ENCODE measurements around the gene CIC. TPM values are rescaled to one million over a fixed set of nuclear protein-coding genes. Genes with fewer than 3 reads are reported as not detected.

CIC gene
- total RNA-seq, 2 experiments from 2014 or later, result 114 to 119 TPM

- POLR2A ChIA-PET, result interaction anchor here (0.6 to 4.4 kb wide), 12 partner anchors 9 to 891 kb away, joined by 3 to 59 read pairs (median 6); partner anchors contain the start of genes ERF, GSK3A, PAFAH1B3 and PRR19
- H3K27ac Mint-ChIP-seq, result no peak overlapping the region
These were observed 1.4 kb downstream of the CIC start for GRCh38 chr19:42270346-42271044.

DNA sequence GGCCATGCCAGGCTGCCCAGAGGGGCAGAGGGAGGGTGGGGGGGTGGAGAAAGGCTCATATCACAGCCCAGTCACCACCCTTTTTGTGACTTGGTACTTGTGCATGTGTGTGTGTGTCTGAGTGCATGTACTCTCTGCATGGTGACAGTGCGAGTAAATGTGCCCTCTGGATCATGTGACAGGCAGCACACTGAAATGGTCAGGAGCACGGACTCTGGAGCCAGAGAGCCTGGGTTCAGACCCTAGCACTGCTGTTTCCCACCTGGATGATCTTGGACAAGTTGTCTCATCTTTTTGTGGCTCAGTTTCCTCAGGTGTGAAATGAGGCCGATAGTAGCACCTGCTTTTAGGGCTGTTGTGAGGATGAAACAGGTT, 2.0 kb downstream of the CIC start:
- intact Hi-C loops (cut with DNase I, micrococcal nuclease), result no loop called here
- Mint-ChIP-seq H3K4me1 (ENCODE audit: low read depth) (peaks cover 33% of the 10 kb centered on the region), H3K9me3 (no peaks in the 10 kb centered on the region), H3K27ac (no peak overlapping the region), H3K4me3 (peak overlapping the region; percentile 69), H3K27me3 (no peaks in the 10 kb centered on the region), H3K36me3 (ENCODE audit: low read depth) (peaks cover 32% of the 10 kb centered on the region)
- no peak for DNase-seq
- ChIA-PET CTCF (interaction anchor here (0.9 to 3.2 kb wide), 4 partner anchors 9 to 26 kb away, joined by 3 to 27 read pairs (median 8); no protein-coding TSS in a partner anchor), POLR2A (interaction anchor here (0.6 to 4.4 kb wide), 8 partner anchors 8 to 892 kb away, joined by 4 to 59 read pairs (median 12); partner anchors contain the start of genes GSK3A, PAFAH1B3 and PRR19)
- no peaks in the 10 kb centered on the region for H3K9me3 ChIP-seq (ENCODE audit: control insufficient read depth in 1 of 2, insufficient read depth in 1 of 2, low read length in 2 of 2)
- peaks cover 57% of the 10 kb centered on the region for H3K4me1 ChIP-seq (ENCODE audit: insufficient read depth, low read length)
- TF ChIP-seq, protein P1, sequence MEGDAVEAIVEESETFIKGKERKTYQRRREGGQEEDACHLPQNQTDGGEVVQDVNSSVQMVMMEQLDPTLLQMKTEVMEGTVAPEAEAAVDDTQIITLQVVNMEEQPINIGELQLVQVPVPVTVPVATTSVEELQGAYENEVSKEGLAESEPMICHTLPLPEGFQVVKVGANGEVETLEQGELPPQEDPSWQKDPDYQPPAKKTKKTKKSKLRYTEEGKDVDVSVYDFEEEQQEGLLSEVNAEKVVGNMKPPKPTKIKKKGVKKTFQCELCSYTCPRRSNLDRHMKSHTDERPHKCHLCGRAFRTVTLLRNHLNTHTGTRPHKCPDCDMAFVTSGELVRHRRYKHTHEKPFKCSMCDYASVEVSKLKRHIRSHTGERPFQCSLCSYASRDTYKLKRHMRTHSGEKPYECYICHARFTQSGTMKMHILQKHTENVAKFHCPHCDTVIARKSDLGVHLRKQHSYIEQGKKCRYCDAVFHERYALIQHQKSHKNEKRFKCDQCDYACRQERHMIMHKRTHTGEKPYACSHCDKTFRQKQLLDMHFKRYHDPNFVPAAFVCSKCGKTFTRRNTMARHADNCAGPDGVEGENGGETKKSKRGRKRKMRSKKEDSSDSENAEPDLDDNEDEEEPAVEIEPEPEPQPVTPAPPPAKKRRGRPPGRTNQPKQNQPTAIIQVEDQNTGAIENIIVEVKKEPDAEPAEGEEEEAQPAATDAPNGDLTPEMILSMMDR (IDR thresholded peaks at IDR 0.05), result no peak
- no peak for ATAC-seq (ENCODE audit: poor library complexity)
- peak overlapping the region; percentile 91 to 93 for H3K27ac ChIP-seq (ENCODE audit: low read depth in 1 of 2, low read length in 2 of 2)
- peak overlapping the region; percentile 65 for H3K4me3 ChIP-seq (ENCODE audit: low read length)
- no peaks in the 10 kb centered on the region for H3K27me3 ChIP-seq (ENCODE audit: control insufficient read depth in 1 of 2, insufficient read depth in 2 of 2, low read length in 2 of 2)
- peaks cover 35% of the 10 kb centered on the region for H3K36me3 ChIP-seq (ENCODE audit: insufficient read depth, low read length)

More at GRCh38 chr19:42270346-42271044, 1.4 kb downstream of the CIC start:
- Mint-ChIP-seq H3K36me3 (ENCODE audit: low read depth) (peaks cover 30% of the 10 kb centered on the region), H3K4me3 (peak overlapping the region; percentile 92), H3K4me1 (ENCODE audit: low read depth) (peaks cover 31% of the 10 kb centered on the region), H3K27me3 (no peaks in the 10 kb centered on the region), H3K9me3 (no peaks in the 10 kb centered on the region)
- ATAC-seq (ENCODE audit: poor library complexity), result peak; percentile 25
- CTCF ChIA-PET, result interaction anchor here (0.9 to 3.2 kb wide), 5 partner anchors 9 to 26 kb away, joined by 3 to 27 read pairs (median 4); no protein-coding TSS in a partner anchor
- H3K36me3 ChIP-seq (ENCODE audit: insufficient read depth, low read length), result peaks cover 35% of the 10 kb centered on the region
- intact Hi-C loops (cut with DNase I, micrococcal nuclease), result no loop called here
- TF ChIP-seq, protein P1 (IDR thresholded peaks at IDR 0.05), result no peak
- H3K9me3 ChIP-seq (ENCODE audit: control insufficient read depth in 1 of 2, insufficient read depth in 1 of 2, low read length in 2 of 2), result no peaks in the 10 kb centered on the region
- peak overlapping the region; percentile 65 for H3K4me3 ChIP-seq (ENCODE audit: low read length)
- peak in 13 of 14 experiments; percentile 33 to 92 (median 63) for DNase-seq
- peak overlapping the region; percentile 91 to 93 for H3K27ac ChIP-seq (ENCODE audit: low read depth in 1 of 2, low read length in 2 of 2)
- H3K4me1 ChIP-seq (ENCODE audit: insufficient read depth, low read length), result peaks cover 51% of the 10 kb centered on the region
- no peaks in the 10 kb centered on the region for H3K27me3 ChIP-seq (ENCODE audit: control insufficient read depth in 1 of 2, insufficient read depth in 2 of 2, low read length in 2 of 2)

GRCh38 chr19:42271861-42272534, 2.9 kb downstream of the CIC start:
- peaks cover 66% of the 10 kb centered on the region for H3K4me1 ChIP-seq (ENCODE audit: insufficient read depth, low read length)
- H3K27ac ChIP-seq (ENCODE audit: low read depth in 1 of 2, low read length in 2 of 2), result peak overlapping the region; percentile 29
- intact Hi-C loops (cut with DNase I, micrococcal nuclease), result no loop called here
- no peak for ATAC-seq (ENCODE audit: poor library complexity)
- peaks cover 35% of the 10 kb centered on the region for H3K36me3 ChIP-seq (ENCODE audit: insufficient read depth, low read length)
- DNase-seq, result peak in 2 of 14 experiments; percentile 2 to 34
- TF ChIP-seq, protein P1 (IDR thresholded peaks at IDR 0.05), result no peak
- CTCF ChIA-PET, result interaction anchor here (3.2 kb wide), 1 partner anchor 8 kb away, joined by 27 read pairs; no protein-coding TSS in a partner anchor
- H3K9me3 Mint-ChIP-seq, result no peaks in the 10 kb centered on the region
- H3K27me3 ChIP-seq (ENCODE audit: control insufficient read depth in 1 of 2, insufficient read depth in 2 of 2, low read length in 2 of 2), result no peaks in the 10 kb centered on the region
- no peaks in the 10 kb centered on the region for H3K9me3 ChIP-seq (ENCODE audit: control insufficient read depth in 1 of 2, insufficient read depth in 1 of 2, low read length in 2 of 2)
- no peak overlapping the region for H3K4me3 ChIP-seq (ENCODE audit: low read length)
- H3K27ac Mint-ChIP-seq, result no peak overlapping the region
- no peak overlapping the region for H3K4me3 Mint-ChIP-seq
- H3K27me3 Mint-ChIP-seq, result no peaks in the 10 kb centered on the region
- peaks cover 42% of the 10 kb centered on the region for H3K4me1 Mint-ChIP-seq (ENCODE audit: low read depth)
- peaks cover 35% of the 10 kb centered on the region for H3K36me3 Mint-ChIP-seq (ENCODE audit: low read depth)
- POLR2A ChIA-PET, result interaction anchor here (1.9 to 4.4 kb wide), 2 partner anchors 10 to 73 kb away, joined by 6 to 32 read pairs; no protein-coding TSS in a partner anchor

All from CD4-positive, alpha-beta T cell (primary cell).